Skin of body (tissue), 2 donors: ENCODE results near the gene STARD6. TPM values are rescaled to one million over a fixed set of nuclear protein-coding genes. Genes with fewer than 3 reads are reported as not detected.
"Not testable (repeated sequence)": the region's sequence is repeated elsewhere in the genome, so short reads cannot be mapped to it uniquely, and the experiment has no call there.

Experiments used
- DNase-seq: peaks from one replicate; lab custom pipeline; 2025; lab: John Stamatoyannopoulos, UW
- total RNA-seq: library from RNA; depleted of rRNA; stranded (reverse); fragments of >200 nt; gene quantifications from one replicate; pipeline ENCODE4 v1.2.3, GENCODE V29; 2014

STARD6 gene, protein sequence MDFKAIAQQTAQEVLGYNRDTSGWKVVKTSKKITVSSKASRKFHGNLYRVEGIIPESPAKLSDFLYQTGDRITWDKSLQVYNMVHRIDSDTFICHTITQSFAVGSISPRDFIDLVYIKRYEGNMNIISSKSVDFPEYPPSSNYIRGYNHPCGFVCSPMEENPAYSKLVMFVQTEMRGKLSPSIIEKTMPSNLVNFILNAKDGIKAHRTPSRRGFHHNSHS
- not detected for total RNA-seq

GRCh38 chr18:54357660-54358494, at the start of gene STARD6, which contains the start of gene C18orf54:
STARD6 (minus strand) TSS chr18:54357858; CDS start chr18:54354573, 3,285 bp downstream.
C18orf54 (plus strand) TSS chr18:54357906; CDS start chr18:54360573, 2,667 bp downstream.
- peak; percentile 85 for DNase-seq

DNA sequence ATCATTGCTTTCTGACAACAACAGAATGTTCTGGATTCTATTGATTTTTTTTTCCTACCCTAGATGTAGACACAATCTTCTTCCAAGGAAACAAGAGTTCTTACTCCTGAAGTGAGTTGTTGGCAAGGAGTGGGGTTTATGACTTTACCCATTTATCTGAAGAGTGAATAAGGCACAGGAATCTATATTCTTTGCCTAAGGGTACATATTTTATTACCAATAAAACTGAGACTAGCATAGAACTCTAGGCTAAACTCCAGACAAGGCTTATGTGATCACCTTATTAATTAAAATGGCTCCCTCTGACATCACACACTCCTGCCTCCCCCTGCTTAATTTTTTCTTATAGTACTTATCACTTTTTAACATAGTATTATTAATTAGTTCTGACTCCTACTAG, 47.6 kb upstream of the STARD6 start:
- no peak for DNase-seq

GRCh38 chr18:54396760-54397159, 39.1 kb upstream of the STARD6 start:
- no peak for DNase-seq

DNA sequence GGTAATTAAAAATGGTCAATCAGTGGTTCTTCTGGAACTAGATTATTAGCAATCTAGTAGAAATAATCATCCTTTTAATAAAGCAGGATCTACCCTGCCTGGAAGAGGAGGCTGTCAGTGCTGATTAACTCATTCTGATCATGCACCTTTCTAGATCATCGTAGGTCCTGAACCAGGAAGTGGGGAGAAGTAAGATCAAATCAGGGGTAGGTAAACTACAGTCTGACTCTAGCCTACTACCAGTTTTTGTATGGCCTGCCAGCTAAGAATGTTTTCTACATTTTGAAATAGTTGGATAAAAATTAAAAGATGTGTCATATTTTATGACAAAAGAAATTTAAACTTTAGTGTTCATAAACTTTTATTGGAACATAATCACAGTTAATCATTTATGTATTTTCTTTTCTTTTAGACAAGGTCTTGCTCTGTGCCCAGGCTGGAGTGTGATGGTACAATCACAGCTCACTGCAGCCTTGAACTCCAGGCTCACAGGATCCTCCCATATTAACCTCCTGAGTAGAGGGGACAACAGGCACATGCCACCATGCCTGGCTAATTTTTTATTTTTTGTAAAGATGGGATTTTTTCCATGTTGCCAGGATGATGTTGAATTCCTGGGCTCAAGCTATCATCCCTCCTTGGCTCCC, 36.1 kb upstream of the STARD6 start:
- no peak for DNase-seq

DNA sequence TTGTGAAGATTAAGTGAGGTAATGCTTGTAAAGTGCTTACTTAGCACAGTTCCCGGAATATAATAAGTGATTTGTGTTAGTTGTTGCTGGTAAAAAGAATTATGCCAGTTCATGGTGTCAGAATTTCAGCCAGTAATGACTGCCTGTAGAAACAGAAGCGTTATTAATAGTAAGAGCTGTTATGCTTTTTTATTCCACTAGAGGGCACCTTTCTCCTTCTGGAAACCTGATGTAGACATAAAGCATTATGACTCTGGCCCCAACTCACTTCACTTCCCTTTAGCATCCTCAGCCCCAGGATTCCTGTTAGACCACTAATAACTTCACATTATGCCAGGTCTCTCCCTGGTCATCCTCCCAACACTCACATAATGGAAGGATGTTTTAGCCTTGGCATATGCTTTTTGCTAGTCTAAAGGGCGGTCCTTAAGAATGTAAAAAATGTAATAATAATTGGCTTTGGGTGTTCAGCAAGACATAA, 34.9 kb upstream of the STARD6 start:
- peak; percentile 17 for DNase-seq

- no peak for DNase-seq
Measured at GRCh38 chr18:54390838-54391237, 33.2 kb upstream of the STARD6 start.

GRCh38 chr18:54389143-54389505, 31.5 kb upstream of the STARD6 start:
- DNase-seq, result no peak

- no peak for DNase-seq
Measured at GRCh38 chr18:54388203-54389142, 30.8 kb upstream of the STARD6 start.

DNA sequence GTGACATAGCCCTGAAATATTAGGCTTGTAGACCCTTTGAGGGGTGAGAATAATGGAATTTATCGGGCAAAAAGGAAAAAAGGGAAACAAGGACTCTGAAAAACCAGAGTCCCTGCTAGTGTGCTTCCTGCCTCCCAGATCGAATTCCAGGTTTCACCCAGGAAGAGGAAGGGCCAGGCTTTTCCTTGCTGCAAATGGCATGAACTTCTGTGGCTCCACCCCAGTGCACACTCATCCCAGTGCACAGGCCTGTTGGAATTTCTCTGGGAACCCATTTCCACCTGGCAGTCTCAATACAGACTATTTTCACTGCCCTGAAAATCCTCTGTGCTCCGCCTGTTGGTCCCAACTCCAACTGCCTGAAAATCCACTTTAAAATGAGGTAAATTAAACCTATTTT, 30.0 kb upstream of the STARD6 start:
- no peak for DNase-seq

DNA sequence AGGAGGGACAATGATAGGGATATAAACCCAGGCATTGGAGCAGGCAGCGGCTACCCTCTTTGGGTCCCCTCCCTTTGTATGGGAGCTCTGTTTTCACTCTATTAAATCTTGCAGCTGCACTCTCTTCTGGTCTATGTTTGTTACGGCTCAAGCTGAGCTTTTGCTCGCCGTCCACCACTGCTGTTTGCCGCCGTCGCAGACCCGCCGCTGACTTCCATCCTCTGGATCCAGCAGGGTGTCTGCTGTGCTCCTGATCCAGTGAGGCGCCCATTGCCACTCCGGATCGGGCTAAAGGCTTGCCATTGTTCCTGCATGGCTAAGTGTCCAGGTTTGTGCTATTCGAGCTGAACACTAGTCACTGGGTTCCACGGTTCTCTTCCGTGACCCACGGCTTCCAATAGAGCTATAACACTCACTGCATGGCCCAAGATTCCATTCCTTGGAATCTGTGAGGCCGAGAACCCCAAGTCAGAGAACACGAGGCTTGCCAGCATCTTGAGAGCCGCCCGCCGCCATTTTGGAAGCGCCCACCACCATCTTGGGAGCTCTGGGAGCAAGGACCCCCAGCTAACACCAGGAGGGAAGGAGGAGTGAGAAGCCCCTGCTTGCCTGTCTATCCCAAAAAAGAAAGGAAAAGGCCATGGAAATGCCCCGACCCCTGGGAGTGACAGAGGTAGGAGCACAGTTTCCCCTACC, 29.3 kb upstream of the STARD6 start:
- not testable (repeated sequence) for DNase-seq

DNA sequence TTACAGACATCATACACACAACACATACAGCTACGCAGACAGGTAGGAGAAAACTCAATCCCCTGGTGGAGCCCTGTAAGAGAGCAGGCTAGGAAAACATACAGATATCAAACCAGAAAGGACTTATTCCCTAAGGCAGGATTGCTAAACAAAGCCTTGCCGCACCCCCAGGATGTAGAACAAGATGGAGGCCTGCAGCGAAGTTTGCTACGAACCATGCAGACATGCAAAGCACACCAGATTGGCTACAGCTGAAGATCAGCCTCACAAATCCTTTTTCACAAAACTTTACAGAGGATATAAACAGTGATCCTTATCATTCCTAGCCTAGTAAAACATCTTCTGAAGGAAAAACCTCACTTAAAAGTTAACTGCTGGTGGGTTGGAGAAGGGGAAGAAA, 28.4 kb upstream of the STARD6 start:
- no peak for DNase-seq

- no peak for DNase-seq
Measured at GRCh38 chr18:54382733-54383252, 25.1 kb upstream of the STARD6 start.

DNA sequence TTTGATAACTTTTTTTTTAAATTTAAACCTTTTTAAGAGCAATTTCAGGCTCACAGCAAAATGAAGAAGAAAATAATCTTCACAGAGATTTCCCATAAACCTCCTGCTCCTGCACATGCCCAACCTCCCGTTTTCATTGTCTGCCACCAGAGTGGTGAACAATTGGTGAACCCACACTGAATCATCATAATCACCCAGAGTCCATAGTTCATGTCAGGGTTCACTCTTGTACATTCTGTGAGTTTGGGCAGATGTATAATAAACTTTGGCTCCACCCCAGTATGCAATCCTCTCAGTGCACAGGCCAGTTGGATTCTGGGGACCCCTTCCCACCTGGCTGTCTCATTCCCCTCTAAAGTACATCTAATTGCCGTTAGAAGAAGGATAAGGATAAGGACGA, 24.4 kb upstream of the STARD6 start:
- no peak for DNase-seq

DNA sequence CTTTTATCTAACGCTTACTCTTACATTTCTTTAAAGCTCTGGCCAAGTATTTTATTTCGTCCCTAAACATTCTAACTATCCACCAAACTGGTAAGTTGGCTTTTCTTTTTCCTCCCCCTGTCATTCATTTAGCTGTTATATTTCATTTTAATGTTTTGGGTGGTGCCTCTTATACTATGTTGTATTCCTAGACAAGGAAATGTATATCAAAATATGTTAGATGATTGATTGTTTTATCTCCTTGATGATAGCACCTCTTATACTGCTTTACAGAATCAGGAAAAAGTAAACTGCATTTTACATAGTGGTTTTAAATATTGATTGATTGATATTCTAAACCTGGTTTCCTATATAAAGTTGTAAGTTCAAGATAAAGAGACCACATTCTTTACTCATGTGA, 24.0 kb upstream of the STARD6 start:
- no peak for DNase-seq

GRCh38 chr18:54378057-54378456, 20.4 kb upstream of the STARD6 start:
- no peak for DNase-seq

DNA sequence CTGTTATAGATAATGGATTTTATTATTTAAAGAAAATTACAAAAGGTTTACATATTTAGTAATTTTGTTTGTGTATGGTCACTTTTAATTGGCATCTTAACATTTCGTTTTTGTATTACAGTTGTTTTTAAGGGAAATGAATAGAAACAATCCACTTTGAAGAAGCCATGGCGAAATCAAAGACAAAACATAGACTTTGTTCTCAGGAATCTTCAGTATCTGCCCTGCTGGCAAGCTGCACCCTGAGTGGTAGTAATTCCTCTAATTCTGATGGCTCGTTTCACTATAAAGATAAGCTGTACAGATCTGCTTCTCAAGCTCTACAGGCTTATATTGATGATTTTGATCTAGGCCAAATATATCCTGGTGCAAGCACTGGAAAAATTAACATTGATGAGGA, 2.7 kb upstream of the STARD6 start:
- no peak for DNase-seq

- DNase-seq, result no peak
Measured at GRCh38 chr18:54359233-54359632, 1.6 kb upstream of the STARD6 start.

DNA sequence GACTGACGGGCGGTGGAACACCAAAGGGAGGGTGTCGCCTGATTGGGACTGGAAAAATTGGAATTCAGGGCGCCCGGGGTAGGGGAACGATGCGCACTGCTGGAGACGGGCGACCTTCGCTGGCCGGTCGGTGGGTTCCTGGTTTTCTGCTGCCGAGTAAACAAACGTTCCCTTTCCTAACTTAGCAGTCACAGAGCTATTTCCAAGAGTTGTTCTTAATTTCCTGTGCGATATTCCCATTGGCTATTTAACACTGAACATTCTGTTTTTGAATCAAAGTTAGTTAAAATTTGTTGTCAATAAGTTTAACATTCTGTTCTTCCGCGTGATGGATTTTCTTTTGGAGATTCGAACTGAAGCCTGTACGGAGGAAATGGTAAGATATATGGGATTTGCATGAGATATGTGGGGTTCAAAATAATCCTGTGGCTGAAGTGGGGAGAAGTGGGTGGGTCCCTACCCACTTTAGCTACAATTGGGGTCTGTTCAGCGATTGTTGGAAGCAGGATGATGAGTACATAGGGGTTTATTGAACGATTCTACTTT, 910 bp upstream of the STARD6 start:
- DNase-seq, result peak; percentile 44

GRCh38 chr18:54357082-54357659, 487 bp downstream of the STARD6 start:
- peak; percentile 68 for DNase-seq

- no peak for DNase-seq
Measured at GRCh38 chr18:54351186-54351585, 6.5 kb downstream of the STARD6 start.
